Effector memory CD8-positive, alpha-beta T cell (primary cell): ENCODE data around the gene PCNX2.

ENCODE experiments used
- ATAC-seq: fragments of 150-1000 bp; cut with Tn5 transposase; replicated peaks from 2 replicates; pipeline ENCODE4 v1.10.0; 2021; ENCODE audit warnings: mild to moderate bottlenecking, moderate library complexity
- DNase-seq, 3 experiments: peaks; one replicate each; pipeline ENCODE4 v3.0.0; 2021
- H3K27ac Mint-ChIP-seq, 2 donors: one replicate each; pipeline ENCODE4 v1.8.0; 2022; ENCODE audit warnings: mild to moderate bottlenecking in 2 of 2, mixed read lengths in 2 of 2, moderate library complexity in 2 of 2
- H3K27me3 Mint-ChIP-seq, 2 donors: one replicate each; pipeline ENCODE4 v1.8.0; 2022; ENCODE audit warnings: mixed read lengths in 2 of 2
- H3K36me3 Mint-ChIP-seq: one replicate; pipeline ENCODE4 v1.8.0; 2022; ENCODE audit warnings: mild to moderate bottlenecking, moderate library complexity, mixed read lengths; ENCODE audit not compliant: insufficient read depth
- H3K4me1 Mint-ChIP-seq, 2 donors: one replicate each; pipeline ENCODE4 v1.8.0; 2022; ENCODE audit warnings: low read depth in 2 of 2, mixed read lengths in 2 of 2
- H3K4me3 Mint-ChIP-seq, 2 donors: one replicate each; pipeline ENCODE4 v1.8.0; 2022; ENCODE audit warnings: mild to moderate bottlenecking in 2 of 2, mixed read lengths in 2 of 2, moderate library complexity in 2 of 2
- H3K9me3 Mint-ChIP-seq, 2 donors: one replicate each; pipeline ENCODE4 v1.8.0; 2022; ENCODE audit warnings: mixed read lengths in 2 of 2
- total RNA-seq, 9 experiments: gene quantifications; one replicate each; lab custom pipeline; 2026; lab: John Stamatoyannopoulos, UW

PCNX2 gene
- total RNA-seq, result 43.0 to 349 (median 151) reads per million in 9 experiments

- DNase-seq (peak; percentile 57 to 62 (median 59)), ATAC-seq (peak; percentile 87)
- Mint-ChIP-seq H3K9me3 (no peaks in the 10 kb centered on the region), H3K27me3 (no peaks in the 10 kb centered on the region), H3K36me3 (no peaks in the 10 kb centered on the region), H3K4me1 (peaks cover 24 to 27% of the 10 kb centered on the region in 2 donors), H3K4me3 (peak within 1 kb of the TSS; percentile 93 to 97), H3K27ac (peak within 1 kb of the TSS; percentile 93 to 98)
Measured at GRCh38 chr1:233295237-233295974, at the start of gene PCNX2. PCNX2 (minus strand) TSS chr1:233295725; CDS start chr1:233295478, 247 bp downstream.

- Mint-ChIP-seq H3K4me1 (no peaks in the 10 kb centered on the region), H3K9me3 (peaks cover 0 to 2% of the 10 kb centered on the region in 2 donors), H3K27me3 (peaks cover 53 to 56% of the 10 kb centered on the region in 2 donors), H3K36me3 (no peaks in the 10 kb centered on the region), H3K27ac (no peak overlapping the region), H3K4me3 (no peak overlapping the region)
- ATAC-seq (no peak), DNase-seq (no peak)
Measured at GRCh38 chr1:233343262-233343661, 47.7 kb upstream of the PCNX2 start.

- Mint-ChIP-seq H3K36me3 (no peaks in the 10 kb centered on the region), H3K27ac (no peak overlapping the region), H3K27me3 (peaks cover 62 to 68% of the 10 kb centered on the region in 2 donors), H3K4me3 (no peak overlapping the region), H3K9me3 (peaks cover 0 to 2% of the 10 kb centered on the region in 2 donors), H3K4me1 (no peaks in the 10 kb centered on the region)
- no peak for ATAC-seq
- no peak for DNase-seq
Measured at GRCh38 chr1:233342086-233342485, 46.6 kb upstream of the PCNX2 start.

GRCh38 chr1:233340966-233341516 lies 45.5 kb upstream of the PCNX2 start:
- Mint-ChIP-seq H3K4me1 (no peaks in the 10 kb centered on the region), H3K36me3 (no peaks in the 10 kb centered on the region), H3K27ac (no peak overlapping the region), H3K27me3 (peaks cover 68 to 75% of the 10 kb centered on the region in 2 donors), H3K4me3 (no peak overlapping the region), H3K9me3 (peaks cover 0 to 2% of the 10 kb centered on the region in 2 donors)
- no peak for ATAC-seq
- no peak for DNase-seq

GRCh38 chr1:233340031-233340555 lies 44.6 kb upstream of the PCNX2 start:
- ATAC-seq, result no peak
- no peak overlapping the region for H3K27ac Mint-ChIP-seq
- peaks cover 68 to 75% of the 10 kb centered on the region in 2 donors for H3K27me3 Mint-ChIP-seq
- H3K36me3 Mint-ChIP-seq, result no peaks in the 10 kb centered on the region
- no peak for DNase-seq
- H3K4me1 Mint-ChIP-seq, result no peaks in the 10 kb centered on the region
- H3K4me3 Mint-ChIP-seq, result no peak overlapping the region
- peaks cover 0 to 2% of the 10 kb centered on the region in 2 donors for H3K9me3 Mint-ChIP-seq

- DNase-seq, result no peak
- no peak overlapping the region for H3K27ac Mint-ChIP-seq
- H3K36me3 Mint-ChIP-seq, result no peaks in the 10 kb centered on the region
- no peak for ATAC-seq
- no peaks in the 10 kb centered on the region for H3K9me3 Mint-ChIP-seq
- H3K4me1 Mint-ChIP-seq, result no peaks in the 10 kb centered on the region
- H3K27me3 Mint-ChIP-seq, result peaks cover 63% of the 10 kb centered on the region in 2 donors
- no peak overlapping the region for H3K4me3 Mint-ChIP-seq
Measured at GRCh38 chr1:233338102-233338501, 42.6 kb upstream of the PCNX2 start.

- H3K4me1 Mint-ChIP-seq, result no peaks in the 10 kb centered on the region
- no peak overlapping the region for H3K27ac Mint-ChIP-seq
- no peaks in the 10 kb centered on the region for H3K36me3 Mint-ChIP-seq
- no peaks in the 10 kb centered on the region for H3K9me3 Mint-ChIP-seq
- H3K4me3 Mint-ChIP-seq, result no peak overlapping the region
- DNase-seq, result no peak
- ATAC-seq, result no peak
- peaks cover 57% of the 10 kb centered on the region in 2 donors for H3K27me3 Mint-ChIP-seq
Measured at GRCh38 chr1:233337505-233337904, 42.0 kb upstream of the PCNX2 start.

- Mint-ChIP-seq H3K27ac (no peak overlapping the region), H3K9me3 (no peaks in the 10 kb centered on the region), H3K27me3 (peaks cover 50 to 57% of the 10 kb centered on the region in 2 donors), H3K4me3 (no peak overlapping the region), H3K36me3 (no peaks in the 10 kb centered on the region), H3K4me1 (no peaks in the 10 kb centered on the region)
- DNase-seq (no peak), ATAC-seq (no peak)
Measured at GRCh38 chr1:233336554-233337456, 41.3 kb upstream of the PCNX2 start.

- DNase-seq (no peak), ATAC-seq (no peak)
- Mint-ChIP-seq H3K4me1 (peaks cover 1 to 3% of the 10 kb centered on the region in 2 donors), H3K27me3 (peaks cover 29 to 36% of the 10 kb centered on the region in 2 donors), H3K4me3 (no peak overlapping the region), H3K27ac (no peak overlapping the region), H3K36me3 (no peaks in the 10 kb centered on the region), H3K9me3 (no peaks in the 10 kb centered on the region)
Measured at GRCh38 chr1:233334092-233334491, 38.6 kb upstream of the PCNX2 start.

- DNase-seq (no peak), ATAC-seq (no peak)
- H3K4me1 Mint-ChIP-seq, result peaks cover 1 to 5% of the 10 kb centered on the region in 2 donors
- no peak overlapping the region for H3K27ac Mint-ChIP-seq
- H3K9me3 Mint-ChIP-seq, result no peaks in the 10 kb centered on the region
- peaks cover 19 to 26% of the 10 kb centered on the region in 2 donors for H3K27me3 Mint-ChIP-seq
- no peak overlapping the region for H3K4me3 Mint-ChIP-seq
- H3K36me3 Mint-ChIP-seq, result no peaks in the 10 kb centered on the region
Measured at GRCh38 chr1:233333086-233333485, 37.6 kb upstream of the PCNX2 start.

GRCh38 chr1:233331676-233332519 lies 36.4 kb upstream of the PCNX2 start:
- ATAC-seq (no peak), DNase-seq (no peak)
- no peak overlapping the region for H3K27ac Mint-ChIP-seq

GRCh38 chr1:233328142-233328921 lies 32.8 kb upstream of the PCNX2 start:
- H3K9me3 Mint-ChIP-seq, result no peaks in the 10 kb centered on the region
- H3K27ac Mint-ChIP-seq, result no peak overlapping the region
- H3K36me3 Mint-ChIP-seq, result no peaks in the 10 kb centered on the region
- peaks cover 7 to 12% of the 10 kb centered on the region in 2 donors for H3K4me1 Mint-ChIP-seq
- DNase-seq (peak; percentile 10 to 30 (median 24)), ATAC-seq (peak; percentile 26)
- peak overlapping the region; percentile 64 to 69 for H3K4me3 Mint-ChIP-seq
- peaks cover 0 to 9% of the 10 kb centered on the region in 2 donors for H3K27me3 Mint-ChIP-seq

More at GRCh38 chr1:233331676-233332519, 36.4 kb upstream of the PCNX2 start:
- H3K4me1 Mint-ChIP-seq, result peaks cover 4 to 9% of the 10 kb centered on the region in 2 donors
- peaks cover 10 to 14% of the 10 kb centered on the region in 2 donors for H3K27me3 Mint-ChIP-seq
- no peak overlapping the region for H3K4me3 Mint-ChIP-seq
- no peaks in the 10 kb centered on the region for H3K9me3 Mint-ChIP-seq
- no peaks in the 10 kb centered on the region for H3K36me3 Mint-ChIP-seq
